ENCODE measurements around the gene CTAG2. TPM values are rescaled to one million over a fixed set of nuclear protein-coding genes. Genes with fewer than 3 reads are reported as not detected.
"Not testable (repeated sequence)": the region's sequence is repeated elsewhere in the genome, so short reads cannot be mapped to it uniquely, and the experiment has no call there.

CTAG2 gene
- total and polyA plus RNA-seq, 2 donors (not counting 3 experiments of a cell fraction or from before 2014, with no cell fraction given), result not detected

- H3K27ac ChIP-seq (ENCODE audit: insufficient read depth, low read depth, low read length); H3K9me1 ChIP-seq (replicated peaks; ENCODE audit: control insufficient read depth, extremely low read depth, insufficient read depth, low read length); H3K27me3 ChIP-seq (ENCODE audit: control insufficient read depth in 2 of 2, insufficient read depth in 2 of 2, low read length in 2 of 2); intact Hi-C loops (cut with micrococcal nuclease); H3K4me3 ChIP-seq (replicated peaks in 1 of 3; ENCODE audit: insufficient read depth in 1 of 3, low read depth in 1 of 3, low read length in 3 of 3); FAIRE-seq; DNase-seq (ENCODE audit: low read depth, low spot score); H3K36me3 ChIP-seq (ENCODE audit: control insufficient read depth in 2 of 2, extremely low read depth in 1 of 2, insufficient read depth in 2 of 2, low read length in 2 of 2); H3K79me2 ChIP-seq (ENCODE audit: control insufficient read depth, insufficient read depth, low read length); BruUV-seq (replicated peaks); H3K4me1 ChIP-seq (ENCODE audit: control insufficient read depth, extremely low read depth, insufficient read depth, low read length); H3K9ac ChIP-seq (replicated peaks; ENCODE audit: extremely low read depth, insufficient read depth, low read length); H4K20me1 ChIP-seq (replicated peaks; ENCODE audit: control insufficient read depth, extremely low read depth, insufficient read depth, low read length); H2AFZ ChIP-seq (ENCODE audit: low read depth, low read length); H3K9me3 ChIP-seq (replicated peaks; ENCODE audit: control insufficient read depth, insufficient read depth, low read length); H3K4me2 ChIP-seq (ENCODE audit: insufficient read depth, low read length); dilution Hi-C loops (cut with MboI; ENCODE audit: extremely low pct_ligation_motif_present, low sequenced_read_pairs); POLR2A ChIA-PET; CTCF ChIA-PET: not testable (repeated sequence)
Observed at GRCh38 chrX:154690438-154690837, 37.1 kb upstream of the CTAG2 start.

GRCh38 chrX:154672084-154672483 is 18.7 kb upstream of the CTAG2 start:
- H3K79me2 ChIP-seq (ENCODE audit: control insufficient read depth, insufficient read depth, low read length); DNase-seq (ENCODE audit: low read depth, low spot score); H3K4me3 ChIP-seq (replicated peaks in 1 of 3; ENCODE audit: insufficient read depth in 1 of 3, low read depth in 1 of 3, low read length in 3 of 3); H3K9me3 ChIP-seq (replicated peaks; ENCODE audit: control insufficient read depth, insufficient read depth, low read length); H3K9me1 ChIP-seq (replicated peaks; ENCODE audit: control insufficient read depth, extremely low read depth, insufficient read depth, low read length); H3K27me3 ChIP-seq (ENCODE audit: control insufficient read depth in 2 of 2, insufficient read depth in 2 of 2, low read length in 2 of 2); H3K27ac ChIP-seq (ENCODE audit: insufficient read depth, low read depth, low read length); H4K20me1 ChIP-seq (replicated peaks; ENCODE audit: control insufficient read depth, extremely low read depth, insufficient read depth, low read length); POLR2A ChIA-PET; H3K9ac ChIP-seq (replicated peaks; ENCODE audit: extremely low read depth, insufficient read depth, low read length); BruUV-seq (replicated peaks); H3K4me1 ChIP-seq (ENCODE audit: control insufficient read depth, extremely low read depth, insufficient read depth, low read length); H3K4me2 ChIP-seq (ENCODE audit: insufficient read depth, low read length); H2AFZ ChIP-seq (ENCODE audit: low read depth, low read length); H3K36me3 ChIP-seq (ENCODE audit: control insufficient read depth in 2 of 2, extremely low read depth in 1 of 2, insufficient read depth in 2 of 2, low read length in 2 of 2); intact Hi-C loops (cut with micrococcal nuclease); dilution Hi-C loops (cut with MboI; ENCODE audit: extremely low pct_ligation_motif_present, low sequenced_read_pairs); CTCF ChIA-PET; FAIRE-seq: not testable (repeated sequence)

- CTCF ChIA-PET; H3K27me3 ChIP-seq (ENCODE audit: control insufficient read depth in 2 of 2, insufficient read depth in 2 of 2, low read length in 2 of 2); BruUV-seq (replicated peaks); DNase-seq (ENCODE audit: low read depth, low spot score); FAIRE-seq; H3K9me3 ChIP-seq (replicated peaks; ENCODE audit: control insufficient read depth, insufficient read depth, low read length); H3K9ac ChIP-seq (replicated peaks; ENCODE audit: extremely low read depth, insufficient read depth, low read length); POLR2A ChIA-PET; H3K9me1 ChIP-seq (replicated peaks; ENCODE audit: control insufficient read depth, extremely low read depth, insufficient read depth, low read length); dilution Hi-C loops (cut with MboI; ENCODE audit: extremely low pct_ligation_motif_present, low sequenced_read_pairs); H4K20me1 ChIP-seq (replicated peaks; ENCODE audit: control insufficient read depth, extremely low read depth, insufficient read depth, low read length); H3K4me1 ChIP-seq (ENCODE audit: control insufficient read depth, extremely low read depth, insufficient read depth, low read length); H3K79me2 ChIP-seq (ENCODE audit: control insufficient read depth, insufficient read depth, low read length); H3K36me3 ChIP-seq (ENCODE audit: control insufficient read depth in 2 of 2, extremely low read depth in 1 of 2, insufficient read depth in 2 of 2, low read length in 2 of 2); H3K4me2 ChIP-seq (ENCODE audit: insufficient read depth, low read length); H3K4me3 ChIP-seq (replicated peaks in 1 of 3; ENCODE audit: insufficient read depth in 1 of 3, low read depth in 1 of 3, low read length in 3 of 3); H2AFZ ChIP-seq (ENCODE audit: low read depth, low read length); H3K27ac ChIP-seq (ENCODE audit: insufficient read depth, low read depth, low read length); intact Hi-C loops (cut with micrococcal nuclease): not testable (repeated sequence)
Observed at GRCh38 chrX:154670848-154671247, 17.5 kb upstream of the CTAG2 start.
